ENCODE measurements around the gene MAP1B. TPM values are rescaled to one million over a fixed set of nuclear protein-coding genes. Genes with fewer than 3 reads are reported as not detected.

The MAP1B gene
- total and polyA plus RNA-seq, 2 of the 4 experiments (the other 2 are of a cell fraction): 41.1 to 183 TPM

DNA sequence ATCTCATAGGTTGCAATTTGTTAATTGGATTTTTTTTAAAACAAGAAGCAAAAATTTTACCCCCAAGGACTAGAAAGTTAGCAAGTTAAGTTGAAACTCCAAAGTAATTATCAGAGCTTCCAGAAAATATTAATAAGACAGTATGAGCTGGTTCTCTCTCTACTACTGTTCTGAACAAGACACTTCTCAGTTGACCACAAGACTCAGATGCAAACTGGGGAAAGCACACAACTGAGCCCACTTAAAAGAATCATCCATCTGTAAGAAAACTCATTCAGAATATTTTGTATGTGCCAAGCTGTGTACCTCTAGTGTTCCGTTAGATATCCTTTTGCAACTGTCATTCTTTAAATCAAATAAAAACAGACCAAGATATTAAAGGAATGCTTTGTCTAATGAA, 60.0 kb downstream of the MAP1B start:
- Histone ChIP-seq H4K91ac (ENCODE audit: insufficient read depth, low read depth, low read length) (no peak overlapping the region), H2BK20ac (ENCODE audit: low read depth, low read length) (no peak overlapping the region), H2BK5ac (ENCODE audit: low read depth, low read length, poor library complexity, severe bottlenecking) (peak overlapping the region; percentile 61), H3K36me3 (ENCODE audit: control insufficient read depth, insufficient read depth, low read length) (peaks cover 4% of the 10 kb centered on the region), H3K23ac (ENCODE audit: low read depth, low read length) (no peak overlapping the region; the same call in 1 of the 2 replicates), H4K5ac (ENCODE audit: low read depth, low read length) (no peak overlapping the region), H3K56ac (ENCODE audit: extremely low read depth, insufficient read depth, low read length) (no peak overlapping the region), H3K4ac (ENCODE audit: low read depth, low read length) (no peak overlapping the region; the same call in 1 of the 2 replicates), H2BK15ac (ENCODE audit: low read depth, low read length) (no peak overlapping the region), H4K20me1 (ENCODE audit: insufficient read depth, low read length) (0 out of 2 replicates have a peak, but pooled peaks cover 3% of the 10 kb centered on the region), H3K27ac (ENCODE audit: insufficient read depth, low read length) (no peak overlapping the region), H3K4me3 (ENCODE audit: insufficient read depth, low read depth, low read length) (no peak overlapping the region), H3K14ac (replicated peaks; ENCODE audit: low read depth, low read length) (peak overlapping the region; percentile 78; the same call in 1 of the 2 replicates), H2AK5ac (ENCODE audit: low read depth, low read length) (no peak overlapping the region), H3K27me3 (ENCODE audit: control insufficient read depth, insufficient read depth, low read length) (no peaks in the 10 kb centered on the region), H2BK120ac (ENCODE audit: low read depth, low read length) (no peak overlapping the region), H2AK9ac (replicated peaks; ENCODE audit: low read depth, low read length, poor library complexity) (no peak overlapping the region), H2AFZ (replicated peaks; ENCODE audit: low read length, poor library complexity) (no peak overlapping the region), H3K4me2 (ENCODE audit: low read depth, low read length) (no peak overlapping the region), H3K4me1 (ENCODE audit: control insufficient read depth, insufficient read depth, low read length) (peaks cover 18% of the 10 kb centered on the region), H3K9ac (ENCODE audit: low read depth, low read length) (no peak overlapping the region), H3K18ac (ENCODE audit: low read depth, low read length) (no peak overlapping the region), H3K9me1 (ENCODE audit: insufficient read depth, low read length) (peaks cover 30% of the 10 kb centered on the region), H3K9me3 (ENCODE audit: control insufficient read depth, insufficient read depth, low read length) (no peaks in the 10 kb centered on the region), H3K79me1 (ENCODE audit: low read depth in 1 of 2, low read length in 2 of 2) (peaks cover 27 to 92% of the 10 kb centered on the region in 2 experiments), H4K8ac (ENCODE audit: low read depth in 2 of 2, low read length in 2 of 2) (peak overlapping the region in 1 of 2 experiments; percentile 76; a peak in 1 of 4 replicates)
- in situ Hi-C loops (cut with MboI; ENCODE audit: low sequenced_read_pairs) (no loop called here), dilution Hi-C loops (cut with HindIII; ENCODE audit: low sequenced_read_pairs, unreplicated experiment) (no loop called here), intact Hi-C loops (cut with micrococcal nuclease) (no loop called here)
- TF ChIP-seq CEBPB (IDR thresholded peaks at IDR 0.05; ENCODE audit: low read depth, low read length) (no peak), SMC3 (IDR thresholded peaks at IDR 0.05; ENCODE audit: low read depth, low read length) (no peak)
- no CpG with 5 or more reads among the region's 1 CpG for WGBS, 2 experiments (ENCODE audit: extremely low coverage in 2 of 2, insufficient read length in 1 of 2)
- CTCF ChIA-PET: interaction anchor here (0.7 kb wide), 1 partner anchor 30 kb away, joined by 3 read pairs; no protein-coding TSS in a partner anchor
- POLR2A ChIA-PET (ENCODE audit: unreplicated experiment): interaction anchor here (0.6 kb wide), 1 partner anchor 13 kb away, joined by 7 read pairs; no protein-coding TSS in a partner anchor
- no TSS peak for BruUV-seq (replicated peaks)
- DNase-seq: no peak
- no peak for ATAC-seq (ENCODE audit: low read depth)
